Uterus (tissue), 4 donors: ENCODE results near the gene MCU. TPM values are rescaled to one million over a fixed set of nuclear protein-coding genes. Genes with fewer than 3 reads are reported as not detected.
"Not testable (repeated sequence)": the region's sequence is repeated elsewhere in the genome, so short reads cannot be mapped to it uniquely, and the experiment has no call there.

Source experiments
- DNase-seq, 2 donors: peaks; one replicate each; pipeline ENCODE4 v3.0.0-alpha.2; 2019 to 2020
- H3K27ac ChIP-seq, 2 donors: fragments of 200-600 bp; sonication (generic); 1 replicate in 1 of 2; 2 replicates in 1 of 2; pipeline ENCODE4 v1.5.1; 2016 to 2018
- H3K27me3 ChIP-seq, 2 donors: fragments of 200-600 bp; sonication (generic); one replicate each; pipeline ENCODE4 v1.5.1; 2018 to 2019; ENCODE audit warnings: control low read depth in 1 of 2
- H3K36me3 ChIP-seq, 2 donors: fragments of 200-600 bp; sonication (generic); one replicate each; pipeline ENCODE4 v1.5.1; 2019; ENCODE audit warnings: control low read depth in 1 of 2
- H3K4me1 ChIP-seq, 2 donors: fragments of 200-600 bp; sonication (generic); one replicate each; pipeline ENCODE4 v1.5.1; 2018 to 2019; ENCODE audit warnings: control low read depth in 1 of 2
- H3K4me3 ChIP-seq, 2 donors: fragments of 200-600 bp; sonication (generic); 1 replicate in 1 of 2; 2 replicates in 1 of 2; pipeline ENCODE4 v1.5.1; 2018 to 2019; ENCODE audit warnings: mild to moderate bottlenecking in 1 of 2
- H3K9me3 ChIP-seq, 2 donors: fragments of 200-600 bp; sonication (generic); one replicate each; pipeline ENCODE4 v1.5.1; 2019; ENCODE audit warnings: control low read depth in 1 of 2
- POLR2A ChIP-seq, 2 donors: fragments of 450-650 bp; IDR thresholded peaks; one replicate each; pipeline ENCODE4 v1.6.1; 2016; ENCODE audit warnings: antibody characterized with exemption in 2 of 2, mild to moderate bottlenecking in 1 of 2, moderate library complexity in 1 of 2
- intact Hi-C: fragments of 100-400 bp; cut with DNase I; formaldehyde crosslinking; loops from one replicate; pipeline ENCODE4 v1.15.1; 2023; ENCODE audit warnings: low total_unique reads
- total RNA-seq, 4 donors: library from RNA; depleted of rRNA in 3 of 4; stranded (reverse); fragments of >200 nt in 3 of 4; gene quantifications; one replicate each; pipeline versions ENCODE4 v1.1.0 to v1.2.4, GENCODE V29; 2014 to 2023
- TF ChIP-seq, protein P1 (sequence below), 4 experiments: fragments of 200-600 bp in 2 of 4; fragments of 450-650 bp in 2 of 4; sonication (generic) in 2 of 4; IDR thresholded peaks; one replicate each; pipeline ENCODE4 v1.5.1; 2016 to 2019; ENCODE audit warnings: antibody characterized with exemption in 4 of 4, mild to moderate bottlenecking in 2 of 4, moderate library complexity in 1 of 4
- donor health status: DM: yes; HTN: yes; CAD: no.

MCU gene
- total RNA-seq, 4 donors from 2014 or later, result 13.2 to 35.8 (median 24.6) TPM

DNA sequence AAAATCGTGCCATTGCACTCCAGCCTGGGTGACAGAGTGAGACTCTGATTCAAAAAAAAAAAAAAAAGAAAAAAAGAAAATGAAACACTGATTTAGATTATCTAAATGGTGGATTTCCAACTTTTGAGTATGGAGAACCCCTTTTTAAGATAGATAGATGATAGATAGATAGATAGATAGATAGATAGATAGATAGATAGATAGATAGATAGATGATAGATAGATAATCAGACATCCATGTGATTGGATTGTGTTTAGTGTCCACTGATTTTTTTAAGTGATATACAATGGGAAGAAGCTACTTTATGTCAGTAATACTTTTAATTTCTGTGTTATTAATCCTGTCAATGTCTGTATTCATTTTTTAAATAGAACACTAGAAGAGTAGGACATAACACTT is 207.6 kb downstream of the MCU start:
- H3K4me3 ChIP-seq, result no peak overlapping the region
- intact Hi-C loops, result no loop called here
- no peak overlapping the region for H3K27ac ChIP-seq
- no peaks in the 10 kb centered on the region for H3K4me1 ChIP-seq
- H3K27me3 ChIP-seq, result no peaks in the 10 kb centered on the region
- no peak for DNase-seq
- H3K9me3 ChIP-seq, result no peaks in the 10 kb centered on the region
- TF ChIP-seq, protein P1, sequence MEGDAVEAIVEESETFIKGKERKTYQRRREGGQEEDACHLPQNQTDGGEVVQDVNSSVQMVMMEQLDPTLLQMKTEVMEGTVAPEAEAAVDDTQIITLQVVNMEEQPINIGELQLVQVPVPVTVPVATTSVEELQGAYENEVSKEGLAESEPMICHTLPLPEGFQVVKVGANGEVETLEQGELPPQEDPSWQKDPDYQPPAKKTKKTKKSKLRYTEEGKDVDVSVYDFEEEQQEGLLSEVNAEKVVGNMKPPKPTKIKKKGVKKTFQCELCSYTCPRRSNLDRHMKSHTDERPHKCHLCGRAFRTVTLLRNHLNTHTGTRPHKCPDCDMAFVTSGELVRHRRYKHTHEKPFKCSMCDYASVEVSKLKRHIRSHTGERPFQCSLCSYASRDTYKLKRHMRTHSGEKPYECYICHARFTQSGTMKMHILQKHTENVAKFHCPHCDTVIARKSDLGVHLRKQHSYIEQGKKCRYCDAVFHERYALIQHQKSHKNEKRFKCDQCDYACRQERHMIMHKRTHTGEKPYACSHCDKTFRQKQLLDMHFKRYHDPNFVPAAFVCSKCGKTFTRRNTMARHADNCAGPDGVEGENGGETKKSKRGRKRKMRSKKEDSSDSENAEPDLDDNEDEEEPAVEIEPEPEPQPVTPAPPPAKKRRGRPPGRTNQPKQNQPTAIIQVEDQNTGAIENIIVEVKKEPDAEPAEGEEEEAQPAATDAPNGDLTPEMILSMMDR (IDR thresholded peaks at IDR 0.05), result no peak
- no peak for TF ChIP-seq POLR2A (IDR thresholded peaks at IDR 0.05)
- H3K36me3 ChIP-seq, result no peaks in the 10 kb centered on the region

DNA sequence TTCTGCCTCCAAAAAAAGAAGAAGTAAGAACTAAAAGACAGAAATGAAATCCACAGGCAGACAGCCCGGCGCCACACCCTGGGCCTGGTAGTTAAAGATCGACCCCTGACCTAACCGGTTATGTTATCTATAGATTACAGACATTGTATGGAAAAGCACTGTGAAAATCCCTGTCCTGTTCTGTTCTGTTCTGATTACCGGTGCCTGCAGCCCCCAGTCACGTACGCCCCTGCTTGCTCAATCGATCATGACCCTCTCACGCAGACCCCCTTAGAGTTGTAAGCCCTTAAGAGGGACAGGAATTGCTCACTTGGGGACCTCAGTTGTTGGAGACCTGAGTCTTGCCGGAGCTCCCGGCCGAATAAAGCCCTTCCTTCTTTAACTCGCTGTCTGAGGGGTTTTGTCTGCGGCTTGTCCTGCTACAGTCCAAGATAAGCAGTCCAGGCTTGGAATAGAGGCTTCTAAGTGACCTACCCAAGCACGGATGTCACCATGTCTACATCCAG is 212.1 kb downstream of the MCU start:
- H3K9me3 ChIP-seq, H3K4me1 ChIP-seq, H3K36me3 ChIP-seq, H3K27me3 ChIP-seq, DNase-seq, intact Hi-C loops, H3K4me3 ChIP-seq, H3K27ac ChIP-seq: not testable (repeated sequence)

DNA sequence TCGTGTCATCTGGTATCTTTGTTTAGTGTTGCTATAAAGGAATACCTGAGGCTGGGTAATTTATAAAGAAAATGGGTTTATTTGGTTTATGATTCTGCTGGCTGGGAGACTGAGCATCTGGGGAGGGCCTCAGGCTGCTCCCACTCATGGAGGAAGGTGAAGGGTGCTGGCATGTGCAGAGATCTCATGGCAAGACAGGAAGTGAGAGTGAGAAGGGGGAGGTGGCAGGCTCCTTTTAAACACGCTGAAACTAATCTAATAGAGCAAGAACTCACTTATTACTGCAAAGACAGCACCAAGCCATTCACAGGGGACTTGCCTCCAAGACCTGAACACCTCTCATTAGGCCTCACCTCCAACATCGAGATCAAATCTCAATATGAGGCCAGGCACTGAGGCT is 212.9 kb downstream of the MCU start:
- intact Hi-C loops, result no loop called here
- no peak overlapping the region for H3K27ac ChIP-seq
- H3K27me3 ChIP-seq, result no peaks in the 10 kb centered on the region
- no peak overlapping the region for H3K4me3 ChIP-seq
- no peaks in the 10 kb centered on the region for H3K9me3 ChIP-seq
- DNase-seq, result no peak
- H3K4me1 ChIP-seq, result no peaks in the 10 kb centered on the region
- H3K36me3 ChIP-seq, result no peaks in the 10 kb centered on the region
- TF ChIP-seq, protein P1 (IDR thresholded peaks at IDR 0.05), result no peak

DNA sequence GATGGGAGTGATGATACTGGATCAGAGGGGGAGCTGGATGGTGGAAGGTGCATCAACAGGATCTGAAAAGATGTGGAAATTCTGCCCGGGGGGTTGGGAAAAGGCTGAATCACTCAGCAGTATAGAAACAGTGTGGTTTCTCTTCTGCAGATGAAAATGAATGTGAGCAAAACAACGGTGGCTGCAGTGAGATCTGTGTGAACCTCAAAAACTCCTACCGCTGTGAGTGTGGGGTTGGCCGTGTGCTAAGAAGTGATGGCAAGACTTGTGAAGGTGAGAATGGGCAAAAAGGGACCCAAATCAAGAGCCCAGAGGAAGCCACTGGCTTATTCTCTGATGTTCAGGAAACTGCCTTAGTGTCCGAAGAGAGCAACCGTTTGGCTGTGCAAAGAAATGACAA is 214.5 kb downstream of the MCU start:
- intact Hi-C loops, result no loop called here
- Histone ChIP-seq H3K4me3 (no peak overlapping the region), H3K9me3 (no peaks in the 10 kb centered on the region), H3K27ac (no peak overlapping the region), H3K27me3 (no peaks in the 10 kb centered on the region), H3K36me3 (no peaks in the 10 kb centered on the region), H3K4me1 (no peaks in the 10 kb centered on the region)
- DNase-seq, result no peak
- TF ChIP-seq POLR2A (IDR thresholded peaks at IDR 0.05), result no peak
- TF ChIP-seq, protein P1 (IDR thresholded peaks at IDR 0.05), result no peak

DNA sequence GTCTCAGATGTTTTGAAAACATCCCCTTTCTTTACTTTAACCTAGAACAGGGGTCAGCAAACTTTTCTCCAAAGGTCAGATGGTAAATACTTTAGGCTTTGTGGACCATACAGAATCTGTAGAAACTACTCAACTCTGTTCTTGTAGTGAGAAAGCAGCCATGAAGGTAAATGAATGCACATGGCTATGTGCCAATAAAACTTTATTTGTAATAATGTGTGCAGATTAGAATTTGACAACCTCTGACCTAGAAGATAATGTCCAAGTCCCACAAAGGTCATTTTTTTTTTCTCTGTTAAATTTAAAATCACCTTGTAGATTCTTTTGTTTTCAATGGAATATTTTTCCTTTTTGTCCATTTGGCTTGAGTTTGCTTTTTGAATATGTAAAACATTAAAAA is 218.8 kb downstream of the MCU start:
- H3K36me3 ChIP-seq, result no peaks in the 10 kb centered on the region
- H3K4me1 ChIP-seq, result no peaks in the 10 kb centered on the region
- no peaks in the 10 kb centered on the region for H3K27me3 ChIP-seq
- no peak overlapping the region for H3K4me3 ChIP-seq
- intact Hi-C loops, result no loop called here
- no peaks in the 10 kb centered on the region for H3K9me3 ChIP-seq
- DNase-seq, result no peak
- TF ChIP-seq, protein P1 (IDR thresholded peaks at IDR 0.05), result no peak
- no peak overlapping the region for H3K27ac ChIP-seq

DNA sequence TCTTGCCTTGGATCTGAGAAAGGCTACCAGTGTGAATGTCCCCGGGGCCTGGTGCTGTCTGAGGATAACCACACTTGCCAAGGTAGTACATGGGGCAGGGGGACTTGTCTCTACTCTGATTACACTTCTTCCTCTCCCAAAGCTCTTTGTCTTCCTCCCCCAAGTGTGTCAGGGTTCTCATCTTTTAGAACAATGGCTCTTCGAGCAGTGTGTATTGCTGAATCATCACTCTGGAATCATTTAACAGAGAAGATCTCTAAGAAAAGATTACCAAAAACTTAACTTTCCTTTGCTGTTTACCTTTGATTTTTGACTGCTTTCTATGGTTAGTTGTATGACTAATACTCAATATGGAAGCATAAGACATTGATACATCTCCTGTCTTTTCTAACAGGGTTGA is 219.8 kb downstream of the MCU start:
- Histone ChIP-seq H3K4me1 (no peaks in the 10 kb centered on the region), H3K4me3 (no peak overlapping the region), H3K36me3 (no peaks in the 10 kb centered on the region), H3K27ac (no peak overlapping the region), H3K9me3 (no peaks in the 10 kb centered on the region), H3K27me3 (no peaks in the 10 kb centered on the region)
- intact Hi-C loops, result no loop called here
- TF ChIP-seq, protein P1 (IDR thresholded peaks at IDR 0.05), result no peak
- no peak for TF ChIP-seq POLR2A (IDR thresholded peaks at IDR 0.05)
- no peak for DNase-seq
